Naive thymus-derived CD4-positive, alpha-beta T cell (primary cell): ENCODE measurements around the gene DIPK1A. TPM values are rescaled to one million over a fixed set of nuclear protein-coding genes. Genes with fewer than 3 reads are reported as not detected.

ENCODE experiments used
- ATAC-seq: fragments of 150-1000 bp; cut with Tn5 transposase; 2 replicates; pipeline ENCODE4 v1.10.0; 2021; ENCODE audit warnings: mild to moderate bottlenecking, moderate library complexity
- CTCF ChIA-PET: fragments of 350-600 bp; sonication (Branson Sonifier 250); formaldehyde crosslinking; loops from one replicate; lab custom pipeline; 2021; ENCODE audit warnings: antibody characterized with exemption; lab: Charles Lee
- POLR2A ChIA-PET: fragments of 350-600 bp; sonication (Branson Sonifier 250); formaldehyde crosslinking; loops from one replicate; lab custom pipeline; 2021; ENCODE audit warnings: antibody characterized with exemption, inconsistent platforms; lab: Charles Lee
- DNase-seq, 9 donors: peaks; one replicate each; pipeline versions ENCODE4 v3.0.0 to v3.0.0-alpha.2; 2020 to 2022; ENCODE audit warnings: mixed read lengths in 1 of 9
- H3K27ac ChIP-seq: one replicate; pipeline ENCODE4 v1.7.0; 2013; ENCODE audit warnings: mild to moderate bottlenecking, low read depth, low read length, moderate library complexity
- H3K27me3 ChIP-seq, 2 donors: one replicate each; pipeline ENCODE4 v1.7.0; 2013; ENCODE audit warnings: low read length in 2 of 2, mild to moderate bottlenecking in 2 of 2, moderate library complexity in 2 of 2; ENCODE audit not compliant: control insufficient read depth in 2 of 2, insufficient read depth in 2 of 2
- H3K36me3 ChIP-seq, 3 experiments: 1 replicate in 2 of 3; 2 replicates in 1 of 3; pipeline ENCODE4 v1.7.0; 2013; ENCODE audit warnings: low read length in 3 of 3, mild to moderate bottlenecking in 3 of 3, moderate library complexity in 1 of 3; ENCODE audit not compliant: insufficient read depth in 3 of 3, control insufficient read depth in 2 of 3
- H3K4me1 ChIP-seq, 2 donors: one replicate each; pipeline ENCODE4 v1.7.0; 2013; ENCODE audit warnings: low read length in 2 of 2, mild to moderate bottlenecking in 2 of 2, moderate library complexity in 1 of 2; ENCODE audit not compliant: control insufficient read depth in 2 of 2, insufficient read depth in 2 of 2
- H3K4me3 ChIP-seq: 2 replicates; pipeline ENCODE4 v1.7.0; 2013; ENCODE audit warnings: mild to moderate bottlenecking, low read length
- H3K9me3 ChIP-seq, 3 experiments: 1 replicate in 2 of 3; 2 replicates in 1 of 3; pipeline ENCODE4 v1.7.0; 2013; ENCODE audit warnings: low read length in 3 of 3; ENCODE audit not compliant: control insufficient read depth in 2 of 3
- H3K27ac Mint-ChIP-seq, 9 donors: one replicate each; pipeline ENCODE4 v1.8.0; 2020 to 2022; ENCODE audit warnings: mixed read lengths in 9 of 9, mild to moderate bottlenecking in 8 of 9, moderate library complexity in 5 of 9, inconsistent platforms in 2 of 9
- H3K27me3 Mint-ChIP-seq, 5 donors: one replicate each; pipeline ENCODE4 v1.8.0; 2021 to 2022; ENCODE audit warnings: mixed read lengths in 5 of 5, mild to moderate bottlenecking in 1 of 5
- H3K36me3 Mint-ChIP-seq, 5 donors: one replicate each; pipeline ENCODE4 v1.8.0; 2020 to 2022; ENCODE audit warnings: mixed read lengths in 5 of 5, mild to moderate bottlenecking in 3 of 5, inconsistent platforms in 1 of 5
- H3K4me1 Mint-ChIP-seq, 7 donors: one replicate each; pipeline ENCODE4 v1.8.0; 2020 to 2022; ENCODE audit warnings: mixed read lengths in 7 of 7, mild to moderate bottlenecking in 3 of 7, inconsistent platforms in 1 of 7
- H3K4me3 Mint-ChIP-seq, 10 donors: one replicate each; pipeline ENCODE4 v1.8.0; 2020 to 2022; ENCODE audit warnings: mild to moderate bottlenecking in 10 of 10, mixed read lengths in 10 of 10, moderate library complexity in 6 of 10, inconsistent platforms in 2 of 10
- H3K9me3 Mint-ChIP-seq, 11 donors: one replicate each; pipeline ENCODE4 v1.8.0; 2020 to 2022; ENCODE audit warnings: mixed read lengths in 11 of 11, mild to moderate bottlenecking in 4 of 11, inconsistent platforms in 1 of 11, moderate library complexity in 1 of 11
- intact Hi-C, 2 donors: fragments of 100-400 bp; cut with micrococcal nuclease; formaldehyde crosslinking; loops; one replicate each; pipeline ENCODE4 v1.15.1; 2023
- polyA plus RNA-seq, 2 donors: library from polyadenylated mRNA; unstranded; fragments of 300-500 nt; fragmentation: Illumina TruSeq; gene quantifications; one replicate each; pipeline ENCODE4 v1.2.3, GENCODE V29; 2021
- total RNA-seq, 6 experiments: library from RNA in 5 of 6; stranded (reverse) in 5 of 6; gene quantifications; 1 replicate in 5 of 6; 2 replicates in 1 of 6; pipeline ENCODE4 v1.2.3 and lab custom pipeline; 2021 to 2026

The DIPK1A gene
- total and polyA plus RNA-seq, 7 experiments from 2014 or later: 9.9 to 21.9 (median 15.2) TPM

DNA sequence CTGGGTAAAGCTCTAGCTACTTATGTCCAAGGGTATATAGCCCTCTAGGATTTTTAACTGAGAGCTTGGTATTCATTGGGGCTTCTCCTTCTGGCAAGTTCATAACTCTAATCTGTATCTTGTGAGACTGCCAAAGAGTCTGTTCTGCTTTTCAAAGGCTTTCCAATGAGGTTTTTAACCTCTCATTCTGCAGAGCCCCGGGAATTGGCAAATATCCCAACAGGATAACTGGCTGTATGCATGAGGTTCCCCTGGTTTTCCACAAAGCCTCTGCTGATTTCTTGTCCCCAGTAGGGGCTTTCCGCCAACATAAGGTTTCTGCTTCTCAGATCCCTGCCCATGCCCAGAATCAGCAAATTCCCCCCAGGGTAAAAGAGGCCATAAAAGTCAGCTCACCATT lies 88.5 kb downstream of the DIPK1A start:
- H3K27me3 ChIP-seq: no peaks in the 10 kb centered on the region
- H3K4me3 ChIP-seq: no peak overlapping the region
- ATAC-seq (no peak), DNase-seq (no peak)
- peaks cover 0 to 10% (median 0%) of the 10 kb centered on the region in 3 experiments for H3K36me3 ChIP-seq
- ChIA-PET CTCF (interaction anchor here (2.6 kb wide), 1 partner anchor 89 kb away, joined by 7 read pairs; the partner anchor contains the start of gene DIPK1A), POLR2A (interaction anchor here (1.2 kb wide), 1 partner anchor 33 kb away, joined by 4 read pairs; no protein-coding TSS in a partner anchor)
- Mint-ChIP-seq H3K4me1 (peaks cover 10 to 45% (median 39%) of the 10 kb centered on the region in 7 donors), H3K9me3 (peaks cover 0 to 5% (median 0%) of the 10 kb centered on the region in 11 donors), H3K27me3 (no peaks in the 10 kb centered on the region), H3K27ac (peak overlapping the region in 1 of 9 donors; percentile 41), H3K4me3 (no peak overlapping the region), H3K36me3 (peaks cover 6 to 28% (median 27%) of the 10 kb centered on the region in 5 donors)
- intact Hi-C loops: no loop called here
- no peak overlapping the region for H3K27ac ChIP-seq
- peaks cover 8 to 17% of the 10 kb centered on the region in 2 donors for H3K4me1 ChIP-seq
- H3K9me3 ChIP-seq: peaks cover 0 to 4% (median 0%) of the 10 kb centered on the region in 3 experiments

DNA sequence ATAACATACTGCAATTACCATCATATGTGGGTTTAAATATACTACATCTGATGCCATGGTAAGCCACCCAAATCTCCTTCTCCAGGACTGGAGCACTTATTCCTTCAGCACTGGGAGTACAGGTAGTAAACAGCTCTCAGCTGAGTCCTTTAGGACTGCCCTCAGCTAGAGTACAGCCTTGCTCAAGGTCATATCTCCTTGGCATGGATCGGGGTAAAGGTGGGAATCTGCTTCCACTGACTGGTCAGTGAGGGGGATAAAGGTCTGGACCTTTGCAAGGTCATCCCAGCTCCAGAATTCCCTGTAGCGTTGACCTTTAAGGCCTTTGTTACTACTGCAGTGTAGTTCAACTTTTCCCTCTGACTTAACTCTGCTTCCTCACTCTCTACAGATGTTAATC lies 90.7 kb downstream of the DIPK1A start:
- POLR2A ChIA-PET: no interaction called here
- H3K4me1 Mint-ChIP-seq: peaks cover 0 to 32% (median 22%) of the 10 kb centered on the region in 7 donors
- Histone ChIP-seq H3K27ac (no peak overlapping the region), H3K36me3 (peaks cover 0 to 10% (median 0%) of the 10 kb centered on the region in 3 experiments), H3K27me3 (no peaks in the 10 kb centered on the region), H3K4me3 (no peak overlapping the region), H3K4me1 (peaks cover 0 to 4% of the 10 kb centered on the region in 2 donors), H3K9me3 (peaks cover 0 to 4% (median 0%) of the 10 kb centered on the region in 3 experiments)
- DNase-seq: no peak
- peaks cover 0 to 5% (median 0%) of the 10 kb centered on the region in 11 donors for H3K9me3 Mint-ChIP-seq
- no peaks in the 10 kb centered on the region for H3K27me3 Mint-ChIP-seq
- CTCF ChIA-PET: interaction anchor here (1.5 kb wide), 1 partner anchor 90 kb away, joined by 4 read pairs; the partner anchor contains the start of gene DIPK1A
- ATAC-seq: no peak
- intact Hi-C loops: no loop called here
- peak overlapping the region in 3 of 10 donors; percentile 40 to 51 (median 43) for H3K4me3 Mint-ChIP-seq
- H3K27ac Mint-ChIP-seq: peak overlapping the region in 6 of 9 donors; percentile 17 to 80 (median 45)
- peaks cover 6 to 36% (median 30%) of the 10 kb centered on the region in 5 donors for H3K36me3 Mint-ChIP-seq

DNA sequence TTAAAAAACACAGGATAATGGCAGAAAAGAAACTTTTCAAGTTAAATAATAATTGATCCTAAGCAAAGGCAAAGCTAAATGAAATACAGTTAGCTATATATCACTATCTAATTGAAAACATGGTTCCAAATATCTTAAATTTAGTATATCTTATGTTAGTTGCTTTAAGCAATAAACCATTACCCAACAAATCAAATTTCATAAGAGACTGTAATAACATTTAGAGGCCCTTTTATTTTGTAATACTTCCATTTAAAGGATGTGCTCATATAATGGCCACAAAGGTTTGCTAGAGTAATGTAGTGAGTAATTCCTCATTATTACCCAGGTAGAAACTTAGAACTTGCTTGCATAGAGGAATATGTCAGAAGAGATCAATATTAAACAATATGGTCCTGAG lies 97.1 kb downstream of the DIPK1A start:
- no peaks in the 10 kb centered on the region for H3K27me3 ChIP-seq
- no peak overlapping the region for H3K4me3 ChIP-seq
- no peaks in the 10 kb centered on the region for H3K4me1 ChIP-seq
- ChIA-PET POLR2A (interaction anchor here (1.0 to 1.7 kb wide), 3 partner anchors 92 to 96 kb away, joined by 3 to 7 read pairs (median 5); partner anchors contain the start of gene DIPK1A), CTCF (interaction anchor here (0.6 to 3.8 kb wide), 3 partner anchors 30 to 97 kb away, joined by 3 to 38 read pairs (median 3); partner anchors contain the start of gene DIPK1A)
- H3K4me1 Mint-ChIP-seq: peaks cover 5 to 19% (median 9%) of the 10 kb centered on the region in 7 donors
- H3K36me3 Mint-ChIP-seq: peaks cover 0 to 10% (median 6%) of the 10 kb centered on the region in 5 donors
- H3K27me3 Mint-ChIP-seq: no peaks in the 10 kb centered on the region
- no peak overlapping the region for H3K27ac ChIP-seq
- no peaks in the 10 kb centered on the region for H3K9me3 Mint-ChIP-seq
- DNase-seq (no peak), ATAC-seq (no peak)
- peak overlapping the region in 2 of 9 donors; percentile 13 to 57 for H3K27ac Mint-ChIP-seq
- no peaks in the 10 kb centered on the region for H3K36me3 ChIP-seq
- H3K9me3 ChIP-seq: no peaks in the 10 kb centered on the region
- intact Hi-C loops: no loop called here
- H3K4me3 Mint-ChIP-seq: no peak overlapping the region

DNA sequence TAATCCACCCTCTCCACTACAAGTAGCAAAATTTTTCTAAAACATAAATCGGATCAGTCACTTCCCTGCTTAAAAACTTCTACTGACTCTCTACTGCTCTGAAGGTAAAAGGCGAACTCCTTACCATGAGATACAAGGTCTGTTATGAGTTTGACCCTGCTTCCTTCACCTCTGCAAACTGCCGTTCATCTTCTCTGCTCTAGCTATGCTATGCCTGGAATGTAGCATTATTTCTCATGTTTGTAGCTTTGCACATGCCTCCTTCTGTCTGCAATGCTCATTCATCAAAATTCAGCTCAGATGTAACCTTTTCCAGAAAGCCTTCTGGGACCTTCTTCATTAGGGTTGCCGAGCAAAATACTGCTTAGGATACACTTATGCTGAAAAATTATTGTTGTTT lies 98.7 kb downstream of the DIPK1A start:
- Mint-ChIP-seq H3K36me3 (peaks cover 0 to 7% (median 6%) of the 10 kb centered on the region in 5 donors), H3K4me3 (no peak overlapping the region), H3K27me3 (no peaks in the 10 kb centered on the region), H3K9me3 (no peaks in the 10 kb centered on the region), H3K27ac (peak overlapping the region in 6 of 9 donors; percentile 3 to 71 (median 38)), H3K4me1 (peaks cover 7 to 23% (median 16%) of the 10 kb centered on the region in 7 donors)
- no peak overlapping the region for H3K4me3 ChIP-seq
- CTCF ChIA-PET: interaction anchor here (0.9 to 3.8 kb wide), 3 partner anchors 99 to 139 kb away, joined by 3 to 38 read pairs (median 9); partner anchors contain the start of gene DIPK1A
- no peak for DNase-seq
- intact Hi-C loops: no loop called here
- POLR2A ChIA-PET: interaction anchor here (1.2 to 1.7 kb wide), 3 partner anchors 31 to 98 kb away, joined by 3 to 5 read pairs (median 3); partner anchors contain the start of genes DIPK1A and RPL5
- no peak for ATAC-seq
- H3K9me3 ChIP-seq: no peaks in the 10 kb centered on the region
- peaks cover 0 to 3% of the 10 kb centered on the region in 2 donors for H3K4me1 ChIP-seq
- no peak overlapping the region for H3K27ac ChIP-seq
- no peaks in the 10 kb centered on the region for H3K36me3 ChIP-seq
- no peaks in the 10 kb centered on the region for H3K27me3 ChIP-seq

DNA sequence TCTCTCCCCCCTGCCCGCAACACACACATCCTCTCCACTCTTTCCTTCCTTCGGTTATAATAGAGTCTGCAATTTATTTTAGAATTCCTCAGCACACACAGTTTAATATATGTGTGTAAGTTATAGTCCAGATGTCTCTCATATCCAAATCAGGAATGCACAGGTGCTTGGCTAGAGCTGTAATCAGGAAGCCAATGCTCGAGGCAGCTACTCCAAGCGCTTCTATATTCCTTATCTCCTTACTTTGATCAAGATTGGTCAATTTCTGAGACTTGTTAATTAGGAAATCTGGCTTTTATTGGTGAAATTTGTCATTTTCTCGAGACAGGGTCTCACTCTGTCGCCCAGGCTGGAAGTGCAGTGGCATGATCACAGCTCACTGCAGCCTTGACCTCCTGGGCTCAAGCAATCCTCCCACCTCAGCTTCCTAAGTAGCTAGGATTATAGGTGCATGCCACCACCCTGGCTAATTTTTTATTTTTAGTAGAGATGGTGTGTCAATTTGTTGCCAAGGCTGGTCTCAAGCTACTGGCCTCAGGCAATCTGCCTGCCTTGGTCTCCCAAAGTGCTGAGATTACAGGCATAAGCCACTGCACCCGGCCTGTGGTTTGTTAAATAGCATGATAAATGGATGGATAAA lies 101.7 kb downstream of the DIPK1A start:
- intact Hi-C loops: loop anchor here (1.0 to 5.0 kb wide), 10 partner anchors 27 to 862 kb away; partner anchors contain the start of genes MTF2 (in 2 of the 2) and RPL5 (in 1 of the 2)
- CTCF ChIA-PET: interaction anchor here (0.5 to 6.6 kb wide), 31 partner anchors 9 to 258 kb away, joined by 3 to 121 read pairs (median 6); partner anchors contain the start of gene DIPK1A
- H3K27me3 ChIP-seq: no peaks in the 10 kb centered on the region
- peak; percentile 2 for ATAC-seq
- Mint-ChIP-seq H3K27ac (peak overlapping the region; percentile 29 to 83 (median 55)), H3K27me3 (no peaks in the 10 kb centered on the region), H3K9me3 (peaks cover 0 to 2% (median 0%) of the 10 kb centered on the region in 11 donors), H3K4me1 (peaks cover 12 to 26% (median 17%) of the 10 kb centered on the region in 7 donors), H3K36me3 (peaks cover 2 to 9% (median 7%) of the 10 kb centered on the region in 5 donors), H3K4me3 (peak overlapping the region; percentile 5 to 80 (median 70))
- H3K4me1 ChIP-seq: peaks cover 0 to 3% of the 10 kb centered on the region in 2 donors
- H3K27ac ChIP-seq: peak overlapping the region; percentile 43
- no peaks in the 10 kb centered on the region for H3K36me3 ChIP-seq
- no peak for DNase-seq
- POLR2A ChIA-PET: interaction anchor here (0.6 to 2.8 kb wide), 11 partner anchors 9 to 134 kb away, joined by 3 to 31 read pairs (median 5); partner anchors contain the start of gene DIPK1A
- peak overlapping the region; percentile 17 for H3K4me3 ChIP-seq
- no peaks in the 10 kb centered on the region for H3K9me3 ChIP-seq
